HepG2 (cell line): Measurements from ENCODE around the gene LIFR. TPM values are rescaled to one million over a fixed set of nuclear protein-coding genes. Genes with fewer than 3 reads are reported as not detected.

Experiments
- ATF4 ChIP-seq, 2 experiments: fragments of 450-650 bp in 1 of 2; sonication (generic) in 1 of 2; formaldehyde crosslinking; IDR thresholded peaks; 2 replicates each; pipeline versions ENCODE4 v1.5.0 to v1.8.0; 2020 to 2022; ENCODE audit warnings: mild to moderate bottlenecking in 1 of 2, missing genetic modification reagents in 1 of 2
- GFI1 ChIP-seq: sonication (generic); formaldehyde crosslinking; IDR thresholded peaks from 2 replicates; pipeline ENCODE4 v1.5.0; 2020; ENCODE audit warnings: missing genetic modification reagents, mild to moderate bottlenecking, borderline replicate concordance
- MAFK ChIP-seq, 2 experiments: IDR thresholded peaks in 1 of 2; conservative IDR thresholded peaks in 1 of 2; 2 replicates each; pipeline ENCODE4 v1.6.1; 2011; ENCODE audit warnings: improper control_type of control experiment in 2 of 2, low read length in 2 of 2
- PRDM15 ChIP-seq: sonication (generic); formaldehyde crosslinking; IDR thresholded peaks from 2 replicates; pipeline ENCODE4 v1.4.0; 2020; ENCODE audit warnings: missing genetic modification reagents
- RBM39 ChIP-seq: fragments of 200-400 bp; formaldehyde crosslinking; IDR thresholded peaks from one replicate; pipeline ENCODE4 v1.6.1; 2018; ENCODE audit warnings: antibody characterized with exemption, mild to moderate bottlenecking, low read depth, low read length; ENCODE audit not compliant: poor library complexity, severe bottlenecking
- RNF2 ChIP-seq: fragments of 450-650 bp; conservative IDR thresholded peaks from 2 replicates; pipeline ENCODE4 v1.6.1; 2016; ENCODE audit warnings: low read depth
- ZHX2 ChIP-seq, 2 experiments: sonication (generic) in 1 of 2; formaldehyde crosslinking in 1 of 2; IDR thresholded peaks; 2 replicates each; pipeline versions ENCODE4 v1.6.1 to v1.9.0; 2014 to 2022; ENCODE audit warnings: antibody characterized with exemption in 1 of 2, borderline replicate concordance in 1 of 2, inconsistent platforms in 1 of 2, low read depth in 1 of 2, missing genetic modification reagents in 1 of 2
- ZNF513 ChIP-seq: sonication (generic); formaldehyde crosslinking; conservative IDR thresholded peaks from 2 replicates; pipeline ENCODE4 v1.5.0; 2020; ENCODE audit warnings: missing genetic modification reagents
- ZNF543 ChIP-seq: sonication (generic); formaldehyde crosslinking; IDR thresholded peaks from 2 replicates; pipeline ENCODE4 v1.4.0; 2020; ENCODE audit warnings: mild to moderate bottlenecking, missing genetic modification reagents
- ZNF790 ChIP-seq: sonication (generic); formaldehyde crosslinking; IDR thresholded peaks from 2 replicates; pipeline ENCODE4 v1.8.0; 2022; ENCODE audit warnings: missing genetic modification reagents, mild to moderate bottlenecking, borderline replicate concordance
- ZNF883 ChIP-seq: sonication (generic); formaldehyde crosslinking; IDR thresholded peaks from 2 replicates; pipeline ENCODE4 v1.5.1; 2020; ENCODE audit warnings: mild to moderate bottlenecking, missing genetic modification reagents; ENCODE audit errors: not compliant biosample characterization
- polyA plus RNA-seq, 8 experiments: library from polyadenylated mRNA; depleted of rRNA in 3 of 8; stranded (reverse) in 7 of 8; unstranded in 1 of 8; fragments of >200 nt; fragmentation: Illumina TruSeq in 4 of 8; extraction: Trizol in 4 of 8; gene quantifications; 2 replicates each; pipeline versions ENCODE4 v1.2.1 to v1.2.3, GENCODE V29; 2011 to 2016; ENCODE audit warnings: low read depth in 4 of 8, missing spikeins in 1 of 8, mixed read lengths in 1 of 8; ENCODE audit not compliant: insufficient read depth in 1 of 8
- total RNA-seq, 5 experiments: library from RNA; depleted of rRNA; stranded (reverse); fragments of >200 nt; fragmentation: Illumina TruSeq; extraction: Trizol; gene quantifications; 2 replicates each; pipeline ENCODE4 v1.2.3, GENCODE V29; 2016; ENCODE audit warnings: low read depth in 1 of 5

LIFR gene
- total and polyA plus RNA-seq, 2 of the 13 experiments (the other 11 are each of a cell fraction or from before 2014, with no cell fraction given) = 6.3 to 25.2 TPM

GRCh38 chr5:38453921-38454320, 102.5 kb downstream of the LIFR start (continued):
- no peak for TF ChIP-seq MAFK (conservative IDR thresholded peaks at IDR 0.05 in 1 of 2, IDR thresholded peaks at IDR 0.05 in 1 of 2; ENCODE audit: low read length in 2 of 2)
- TF ChIP-seq ZHX2 (IDR thresholded peaks at IDR 0.05; ENCODE audit: low read depth) = no peak
- TF ChIP-seq ZHX2 (CRISPR knock-in tag; IDR thresholded peaks at IDR 0.05; ENCODE audit: borderline replicate concordance) = no peak
- TF ChIP-seq RBM39 = no peak
- no peak for TF ChIP-seq ATF4 (CRISPR knock-in tag; IDR thresholded peaks at IDR 0.05)
- TF ChIP-seq ZNF883 (CRISPR knock-in tag) = no peak
- TF ChIP-seq RNF2 = no peak
- TF ChIP-seq ZNF513 = no peak
- no peak for TF ChIP-seq PRDM15
- TF ChIP-seq GFI1 (CRISPR knock-in tag) = no peak
- no peak for TF ChIP-seq ZNF543 (CRISPR knock-in tag)
- TF ChIP-seq ZNF790 = no peak
